Measurements from ENCODE around the gene SRRM3. TPM values are rescaled to one million over a fixed set of nuclear protein-coding genes. Genes with fewer than 3 reads are reported as not detected.
A peak's percentile ranks its signal among the peaks of the same experiment; 100 is the strongest.

The SRRM3 gene
- total and polyA plus RNA-seq, 4 donors, result 3.0 to 7.4 (median 4.8) TPM

DNA sequence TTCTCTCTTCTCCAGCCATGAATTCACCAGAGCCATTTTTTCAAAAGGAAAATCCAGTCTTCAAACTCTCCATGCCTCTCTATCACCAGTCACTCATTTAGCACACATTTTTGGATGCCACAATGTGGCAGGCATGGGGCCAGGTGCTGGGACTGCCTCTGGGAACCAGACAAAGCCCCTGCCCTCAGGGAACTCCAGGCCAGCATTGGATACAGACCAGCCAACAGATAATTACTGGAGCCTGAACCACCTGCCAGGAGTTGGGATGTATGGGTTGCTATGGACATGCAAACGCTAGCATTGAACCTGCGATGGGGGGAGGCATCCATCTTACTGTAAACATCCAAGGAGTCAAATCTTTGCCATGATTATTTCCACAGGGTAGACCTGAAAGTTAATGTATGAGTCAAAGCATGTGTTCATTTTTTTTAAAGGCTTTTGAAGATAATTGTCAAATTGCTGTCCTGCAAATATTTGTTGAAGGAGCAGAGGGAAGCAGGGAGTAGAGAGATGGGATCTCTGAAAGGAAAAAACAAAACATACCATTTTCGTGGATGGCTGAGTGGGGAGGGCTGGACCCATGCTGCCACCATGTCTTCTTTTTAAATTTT is 43.2 kb downstream of the SRRM3 start:
- Histone ChIP-seq H3K4me1 (ENCODE audit: control insufficient read depth in 1 of 2, insufficient read depth in 2 of 2, low read length in 2 of 2) (no peaks in the 10 kb centered on the region), H3K27me3 (ENCODE audit: control insufficient read depth in 1 of 2, insufficient read depth in 2 of 2, low read length in 1 of 2) (no peaks in the 10 kb centered on the region), H3K36me3 (ENCODE audit: control insufficient read depth in 1 of 2, insufficient read depth in 2 of 2, low read length in 1 of 2) (no peaks in the 10 kb centered on the region), H3K27ac (ENCODE audit: low read depth in 1 of 2, low read length in 2 of 2) (no peak overlapping the region), H3K9me3 (ENCODE audit: control insufficient read depth, low read length) (no peaks in the 10 kb centered on the region), H3K4me3 (ENCODE audit: low read length in 2 of 2) (no peak overlapping the region)
- DNase-seq, result no peak
- ATAC-seq (ENCODE audit: low FRiP score), result no peak
- intact Hi-C loops (cut with DNase I), result no loop called here
- 34 to 41% methylated on average over 3 of the region's 3 CpGs for WGBS, 2 donors

DNA sequence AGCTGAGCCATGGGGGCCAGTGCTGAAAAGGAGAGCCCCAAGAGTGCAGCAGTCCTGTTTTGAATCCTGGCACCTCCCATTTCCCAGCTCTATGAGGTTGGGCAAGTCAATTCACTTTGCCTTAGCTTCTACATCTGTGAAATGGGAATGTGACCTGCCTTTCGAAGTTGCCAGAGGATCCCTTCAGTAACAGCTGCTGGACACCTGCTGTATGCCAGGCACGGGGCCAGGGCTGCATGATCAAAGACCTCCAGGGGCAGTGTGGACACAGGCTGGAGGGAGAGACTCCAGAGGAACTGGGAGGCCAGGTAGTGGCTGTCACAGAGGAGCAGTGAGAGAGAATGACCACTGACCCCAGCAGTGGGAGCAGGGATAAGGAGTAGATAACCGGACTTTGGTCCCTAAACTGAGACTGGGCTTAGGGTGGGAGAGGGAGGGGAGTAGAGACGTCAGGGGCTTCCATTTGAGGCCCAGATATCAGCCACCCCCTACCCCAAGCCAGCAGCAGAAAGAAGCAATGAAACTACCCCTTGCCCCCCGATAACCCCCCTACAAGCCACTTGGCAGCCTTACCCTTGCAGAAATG is 45.2 kb downstream of the SRRM3 start:
- DNase-seq, result no peak
- intact Hi-C loops (cut with DNase I), result no loop called here
- no peaks in the 10 kb centered on the region for H3K9me3 ChIP-seq (ENCODE audit: control insufficient read depth, low read length)
- H3K4me1 ChIP-seq (ENCODE audit: control insufficient read depth in 1 of 2, insufficient read depth in 2 of 2, low read length in 2 of 2), result no peaks in the 10 kb centered on the region
- H3K4me3 ChIP-seq (ENCODE audit: low read length in 2 of 2), result no peak overlapping the region
- 61% methylated on average over 5 of the region's 5 CpGs for WGBS, 2 donors
- no peaks in the 10 kb centered on the region for H3K36me3 ChIP-seq (ENCODE audit: control insufficient read depth in 1 of 2, insufficient read depth in 2 of 2, low read length in 1 of 2)
- no peak overlapping the region for H3K27ac ChIP-seq (ENCODE audit: low read depth in 1 of 2, low read length in 2 of 2)
- ATAC-seq (ENCODE audit: low FRiP score), result peak; percentile 10
- H3K27me3 ChIP-seq (ENCODE audit: control insufficient read depth in 1 of 2, insufficient read depth in 2 of 2, low read length in 1 of 2), result no peaks in the 10 kb centered on the region

DNA sequence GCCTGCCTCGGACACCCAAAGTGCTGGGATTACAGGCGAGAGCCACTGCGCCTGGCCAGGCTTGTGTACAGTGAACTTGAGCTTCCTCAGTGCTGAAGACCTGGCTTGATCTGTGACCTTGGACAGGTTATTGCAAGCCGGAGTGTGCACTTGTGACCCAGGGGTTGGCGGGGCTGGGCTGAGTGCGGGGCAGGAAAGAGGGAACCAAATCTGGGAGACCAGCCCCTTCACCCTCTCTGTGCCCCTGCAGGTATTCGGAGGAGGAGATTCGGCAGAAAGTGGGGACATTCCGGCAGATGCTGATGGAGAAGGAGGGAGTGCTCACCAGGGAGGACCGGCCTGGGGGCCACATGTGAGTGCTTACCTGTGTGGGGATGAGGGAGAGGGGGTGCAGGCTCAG is 46.2 kb downstream of the SRRM3 start:
- ATAC-seq (ENCODE audit: low FRiP score) (no peak), DNase-seq (no peak)
- WGBS, 2 donors, result 88 to 90% methylated on average over 10 of the region's 10 CpGs
- Histone ChIP-seq H3K27ac (ENCODE audit: low read depth in 1 of 2, low read length in 2 of 2) (no peak overlapping the region), H3K4me3 (ENCODE audit: low read length in 2 of 2) (no peak overlapping the region), H3K9me3 (ENCODE audit: control insufficient read depth, low read length) (no peaks in the 10 kb centered on the region), H3K4me1 (ENCODE audit: control insufficient read depth in 1 of 2, insufficient read depth in 2 of 2, low read length in 2 of 2) (no peaks in the 10 kb centered on the region), H3K27me3 (ENCODE audit: control insufficient read depth in 1 of 2, insufficient read depth in 2 of 2, low read length in 1 of 2) (no peaks in the 10 kb centered on the region), H3K36me3 (ENCODE audit: control insufficient read depth in 1 of 2, insufficient read depth in 2 of 2, low read length in 1 of 2) (no peaks in the 10 kb centered on the region)
- intact Hi-C loops (cut with DNase I), result no loop called here

DNA sequence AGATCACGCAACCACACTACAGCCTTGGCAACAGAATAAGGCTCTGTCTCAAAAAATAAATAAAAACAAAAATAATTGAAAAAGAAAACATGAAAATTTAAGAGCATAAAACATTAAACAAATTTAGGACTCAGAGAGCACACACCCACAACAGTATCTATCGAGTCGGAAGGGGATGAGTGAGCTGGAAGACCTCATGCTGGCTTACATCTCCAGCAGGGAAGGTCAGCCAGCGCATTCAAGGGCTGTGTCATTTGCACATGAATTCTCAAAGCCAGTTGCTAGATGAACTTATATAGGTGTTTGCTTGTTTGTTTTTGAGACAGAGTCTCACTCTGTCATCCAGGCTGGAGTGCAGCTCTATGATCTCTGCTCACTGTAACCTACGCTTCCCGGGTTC is 50.3 kb downstream of the SRRM3 start:
- H3K9me3 ChIP-seq (ENCODE audit: control insufficient read depth, low read length), result no peaks in the 10 kb centered on the region
- no peak for ATAC-seq (ENCODE audit: low FRiP score)
- no peaks in the 10 kb centered on the region for H3K4me1 ChIP-seq (ENCODE audit: control insufficient read depth in 1 of 2, insufficient read depth in 2 of 2, low read length in 2 of 2)
- WGBS, 2 donors, result 78 to 80% methylated on average over 6 of the region's 6 CpGs
- no peak for DNase-seq
- H3K27me3 ChIP-seq (ENCODE audit: control insufficient read depth in 1 of 2, insufficient read depth in 2 of 2, low read length in 1 of 2), result no peaks in the 10 kb centered on the region
- no peak overlapping the region for H3K4me3 ChIP-seq (ENCODE audit: low read length in 2 of 2)
- intact Hi-C loops (cut with DNase I), result no loop called here
- H3K27ac ChIP-seq (ENCODE audit: low read depth in 1 of 2, low read length in 2 of 2), result no peak overlapping the region
- no peaks in the 10 kb centered on the region for H3K36me3 ChIP-seq (ENCODE audit: control insufficient read depth in 1 of 2, insufficient read depth in 2 of 2, low read length in 1 of 2)

DNA sequence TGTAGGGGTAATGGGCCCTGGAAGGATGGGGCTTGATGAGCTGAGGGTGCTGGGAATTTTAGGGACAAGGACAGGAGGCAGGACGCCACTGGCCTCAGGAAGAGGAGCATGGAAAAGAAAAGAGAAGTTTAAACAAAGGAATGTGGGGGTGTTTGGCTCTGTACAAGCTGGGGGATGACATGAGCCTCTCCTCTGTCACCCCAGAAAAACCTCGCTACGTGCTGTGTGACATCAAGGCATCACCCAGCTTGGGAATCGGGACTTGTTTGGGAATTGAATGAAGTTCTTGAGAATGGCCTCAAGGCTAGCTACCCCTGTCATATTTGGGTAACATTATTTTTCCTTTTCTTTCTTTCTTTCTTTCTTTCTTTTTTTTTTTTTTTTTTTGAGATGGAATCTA is 53.1 kb downstream of the SRRM3 start:
- no peak for DNase-seq
- H3K4me3 ChIP-seq (ENCODE audit: low read length in 2 of 2), result no peak overlapping the region
- no peaks in the 10 kb centered on the region for H3K36me3 ChIP-seq (ENCODE audit: control insufficient read depth in 1 of 2, insufficient read depth in 2 of 2, low read length in 1 of 2)
- 82 to 88% methylated on average over 4 of the region's 4 CpGs for WGBS, 2 donors
- intact Hi-C loops (cut with DNase I), result no loop called here
- no peaks in the 10 kb centered on the region for H3K27me3 ChIP-seq (ENCODE audit: control insufficient read depth in 1 of 2, insufficient read depth in 2 of 2, low read length in 1 of 2)
- no peak for ATAC-seq (ENCODE audit: low FRiP score)
- no peaks in the 10 kb centered on the region for H3K4me1 ChIP-seq (ENCODE audit: control insufficient read depth in 1 of 2, insufficient read depth in 2 of 2, low read length in 2 of 2)
- H3K9me3 ChIP-seq (ENCODE audit: control insufficient read depth, low read length), result no peaks in the 10 kb centered on the region
- H3K27ac ChIP-seq (ENCODE audit: low read depth in 1 of 2, low read length in 2 of 2), result no peak overlapping the region

DNA sequence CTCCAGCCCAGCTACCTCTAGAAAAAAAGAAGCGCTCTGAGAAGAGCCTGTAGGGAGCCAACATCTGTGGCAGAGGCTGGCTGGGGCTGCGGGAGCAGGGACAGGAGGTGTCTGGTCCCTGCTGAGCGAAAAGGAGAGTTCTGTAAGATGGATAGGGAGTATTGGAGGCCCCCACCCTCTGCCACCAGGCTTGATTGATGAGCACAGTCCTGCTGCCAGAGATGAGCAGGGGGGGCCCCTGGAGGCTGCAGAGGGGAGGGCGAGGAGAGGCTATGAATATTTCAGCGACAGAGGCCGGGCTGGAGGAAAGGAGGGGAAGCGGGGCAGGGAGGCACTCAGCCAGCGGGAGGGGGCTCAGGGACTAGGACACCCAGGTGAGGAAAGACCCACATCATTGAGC is 56.3 kb downstream of the SRRM3 start:
- Histone ChIP-seq H3K9me3 (ENCODE audit: control insufficient read depth, low read length) (no peaks in the 10 kb centered on the region), H3K27me3 (ENCODE audit: control insufficient read depth in 1 of 2, insufficient read depth in 2 of 2, low read length in 1 of 2) (no peaks in the 10 kb centered on the region), H3K27ac (ENCODE audit: low read depth in 1 of 2, low read length in 2 of 2) (no peak overlapping the region), H3K4me3 (ENCODE audit: low read length in 2 of 2) (no peak overlapping the region), H3K36me3 (ENCODE audit: control insufficient read depth in 1 of 2, insufficient read depth in 2 of 2, low read length in 1 of 2) (no peaks in the 10 kb centered on the region), H3K4me1 (ENCODE audit: control insufficient read depth in 1 of 2, insufficient read depth in 2 of 2, low read length in 2 of 2) (no peaks in the 10 kb centered on the region)
- intact Hi-C loops (cut with DNase I), result no loop called here
- ATAC-seq (ENCODE audit: low FRiP score) (no peak), DNase-seq (no peak)
- 29% methylated on average over 8 of the region's 8 CpGs for WGBS, 2 donors

DNA sequence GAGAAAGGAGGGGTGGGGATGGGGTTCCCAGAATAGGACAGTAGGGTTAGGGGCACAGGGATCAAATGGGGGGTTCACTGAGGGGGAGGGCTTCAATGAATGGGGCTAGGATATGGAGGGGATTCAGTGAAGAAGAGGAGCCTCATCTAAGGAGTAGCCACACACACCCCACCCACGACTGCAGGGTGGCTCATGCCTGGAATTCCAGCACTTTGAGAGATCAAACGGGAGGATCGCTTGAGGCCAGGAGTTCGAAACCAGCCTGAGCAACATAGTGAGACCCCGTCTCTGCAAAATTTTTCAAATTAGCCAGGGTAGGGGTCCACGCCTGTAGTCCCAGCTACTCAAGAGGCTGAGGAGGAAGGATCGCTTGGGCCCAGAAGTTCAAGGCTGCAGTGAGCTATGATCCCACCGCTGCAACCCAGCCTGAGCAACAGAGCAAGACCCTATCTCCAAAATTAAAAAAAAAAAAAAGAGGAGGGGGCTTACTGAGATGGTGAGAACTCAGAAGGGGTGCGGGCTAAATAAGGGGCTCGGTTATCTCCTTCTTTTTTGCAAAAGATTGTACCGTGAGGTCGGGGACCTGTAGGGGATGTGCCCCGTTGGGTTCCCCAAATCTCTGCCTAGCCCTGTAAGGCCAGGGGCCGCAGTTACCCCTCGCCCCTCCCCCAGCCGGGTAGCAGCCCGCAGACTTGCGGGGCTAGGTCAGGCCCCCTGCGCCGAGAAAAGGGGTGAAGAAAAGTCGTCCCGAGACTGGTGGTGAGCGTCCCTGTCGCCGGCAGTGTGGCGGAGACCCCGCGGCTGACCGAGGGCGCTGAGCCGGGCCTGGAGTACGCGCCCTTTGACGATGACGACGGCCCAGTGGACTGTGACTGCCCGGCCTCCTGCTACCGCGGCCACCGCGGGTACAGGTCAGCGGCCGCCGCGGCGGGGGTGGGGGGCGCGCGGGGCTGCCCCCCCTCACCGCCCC is 57.7 kb downstream of the SRRM3 start:
- Histone ChIP-seq H3K36me3 (ENCODE audit: control insufficient read depth in 1 of 2, insufficient read depth in 2 of 2, low read length in 1 of 2) (no peaks in the 10 kb centered on the region), H3K4me3 (ENCODE audit: low read length in 2 of 2) (peak overlapping the region in 1 of 2 donors; percentile 31), H3K27me3 (ENCODE audit: control insufficient read depth in 1 of 2, insufficient read depth in 2 of 2, low read length in 1 of 2) (no peaks in the 10 kb centered on the region), H3K27ac (ENCODE audit: low read depth in 1 of 2, low read length in 2 of 2) (no peak overlapping the region), H3K4me1 (ENCODE audit: control insufficient read depth in 1 of 2, insufficient read depth in 2 of 2, low read length in 2 of 2) (no peaks in the 10 kb centered on the region), H3K9me3 (ENCODE audit: control insufficient read depth, low read length) (no peaks in the 10 kb centered on the region)
- intact Hi-C loops (cut with DNase I), result loop anchor here in 1 of 2 donors (10.0 kb wide), 1 partner anchor 75 kb away; no protein-coding TSS in a partner anchor
- DNase-seq (no peak), ATAC-seq (ENCODE audit: low FRiP score) (no peak)
- 13 to 15% methylated on average over 42 to 50 of the region's 50 CpGs for WGBS, 2 donors

DNA sequence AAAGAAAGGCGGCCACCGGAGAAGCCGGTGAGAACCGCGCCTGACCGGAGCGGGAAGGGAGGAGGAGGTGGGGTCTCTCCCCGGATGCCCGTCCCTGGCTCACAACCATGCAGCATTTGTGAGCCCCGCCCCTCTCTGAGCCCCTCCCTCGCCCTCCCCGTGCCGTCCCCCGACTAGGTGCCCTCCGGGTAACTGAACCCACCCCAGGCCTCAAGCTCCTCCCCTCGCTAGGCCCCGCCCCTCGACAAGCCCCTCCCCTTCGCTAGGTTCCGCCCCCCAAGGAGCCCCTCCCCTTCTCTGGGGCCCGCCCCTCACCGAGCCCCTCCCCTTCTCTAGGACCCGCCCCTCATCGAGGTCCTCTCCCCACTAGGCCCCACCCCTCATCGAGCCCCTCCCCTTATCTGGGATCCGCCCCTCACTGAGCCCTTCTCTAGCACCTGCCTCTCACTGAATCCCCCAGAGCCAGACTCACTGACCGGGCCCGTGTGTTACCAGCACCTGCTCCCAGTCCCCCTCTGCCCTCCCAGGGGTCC is 58.5 kb downstream of the SRRM3 start:
- intact Hi-C loops (cut with DNase I), result loop anchor here in 1 of 2 donors (10.0 kb wide), 1 partner anchor 75 kb away; no protein-coding TSS in a partner anchor
- 3 to 5% methylated on average over 22 to 28 of the region's 28 CpGs for WGBS, 2 donors

More for the DNA sequence above, 58.5 kb downstream of the SRRM3 start:
- Histone ChIP-seq H3K9me3 (ENCODE audit: control insufficient read depth, low read length) (no peaks in the 10 kb centered on the region), H3K27me3 (ENCODE audit: control insufficient read depth in 1 of 2, insufficient read depth in 2 of 2, low read length in 1 of 2) (no peaks in the 10 kb centered on the region), H3K27ac (ENCODE audit: low read depth in 1 of 2, low read length in 2 of 2) (no peak overlapping the region), H3K36me3 (ENCODE audit: control insufficient read depth in 1 of 2, insufficient read depth in 2 of 2, low read length in 1 of 2) (no peaks in the 10 kb centered on the region), H3K4me1 (ENCODE audit: control insufficient read depth in 1 of 2, insufficient read depth in 2 of 2, low read length in 2 of 2) (no peaks in the 10 kb centered on the region), H3K4me3 (ENCODE audit: low read length in 2 of 2) (peak overlapping the region in 1 of 2 donors; percentile 31)
- no peak for ATAC-seq (ENCODE audit: low FRiP score)
- peak in 1 of 2 donors; percentile 74 for DNase-seq
